Measurements from ENCODE around the gene GTPBP2. TPM values are rescaled to one million over a fixed set of nuclear protein-coding genes. Genes with fewer than 3 reads are reported as not detected.
A peak's percentile ranks its signal among the peaks of the same experiment; 100 is the strongest.

GTPBP2 gene
- total and polyA plus RNA-seq, 8 donors, result 23.6 to 63.0 (median 39.0) TPM

DNA sequence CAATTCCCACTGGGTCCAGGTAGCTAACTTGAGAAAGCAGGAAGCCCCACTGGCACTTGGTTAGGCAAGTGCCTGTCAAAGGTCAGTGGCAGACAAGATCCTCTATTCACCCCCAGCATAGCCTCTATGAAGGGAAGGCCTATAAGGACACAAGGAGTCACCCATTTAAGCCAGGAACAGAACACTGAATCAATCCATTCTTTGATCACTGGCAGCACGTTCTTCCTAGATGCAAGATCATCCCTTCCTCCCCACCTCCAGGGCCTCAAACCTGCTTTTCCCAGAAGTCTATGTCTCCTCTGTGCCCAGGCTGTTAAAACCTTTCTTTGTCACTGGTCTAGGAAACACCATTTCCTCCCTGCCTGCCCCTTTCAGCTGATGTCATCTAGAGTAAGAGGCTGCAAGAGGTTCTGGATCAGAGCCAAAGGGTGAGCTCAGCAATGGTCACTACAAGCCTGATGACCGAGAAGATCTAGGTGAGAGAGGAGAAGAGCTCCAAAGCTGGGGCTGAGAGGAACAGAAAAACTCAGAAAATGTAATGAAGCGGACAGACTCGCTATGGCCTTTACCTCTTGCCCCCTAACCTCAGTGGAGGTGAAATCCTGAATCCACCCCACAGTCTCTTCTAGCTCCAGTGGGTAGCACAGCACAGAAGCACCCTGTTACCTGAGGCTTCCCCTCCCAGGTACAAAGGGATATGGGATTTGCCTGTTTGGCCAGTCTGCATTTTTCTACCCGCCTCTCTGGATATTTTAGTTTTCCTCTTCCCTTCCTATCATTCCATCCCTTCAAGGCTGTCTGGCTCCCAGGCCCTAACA lies 1.8 kb downstream of the GTPBP2 start:
- H3K4me1 ChIP-seq, result peaks cover 0 to 21% (median 4%) of the 10 kb centered on the region in 3 donors
- peak in 4 of 6 donors; percentile 77 to 88 (median 82) for DNase-seq
- H3K27ac ChIP-seq, result peak overlapping the region; percentile 6 to 97 (median 74)
- ATAC-seq, result peak; percentile 4 to 35 (median 17)
- FAIRE-seq, result no peak
- intact Hi-C loops (cut with DNase I), result no loop called here
- WGBS, 2 donors, result 61 to 66% methylated on average over 5 of the region's 5 CpGs
- no peaks in the 10 kb centered on the region for H3K9me3 ChIP-seq
- no peak for TF ChIP-seq CTCF (IDR thresholded peaks at IDR 0.05)
- peak overlapping the region in 2 of 4 donors; percentile 73 to 97 for H3K4me3 ChIP-seq
- peaks cover 0 to 35% (median 5%) of the 10 kb centered on the region in 3 donors for H3K36me3 ChIP-seq
- no peaks in the 10 kb centered on the region for H3K27me3 ChIP-seq

DNA sequence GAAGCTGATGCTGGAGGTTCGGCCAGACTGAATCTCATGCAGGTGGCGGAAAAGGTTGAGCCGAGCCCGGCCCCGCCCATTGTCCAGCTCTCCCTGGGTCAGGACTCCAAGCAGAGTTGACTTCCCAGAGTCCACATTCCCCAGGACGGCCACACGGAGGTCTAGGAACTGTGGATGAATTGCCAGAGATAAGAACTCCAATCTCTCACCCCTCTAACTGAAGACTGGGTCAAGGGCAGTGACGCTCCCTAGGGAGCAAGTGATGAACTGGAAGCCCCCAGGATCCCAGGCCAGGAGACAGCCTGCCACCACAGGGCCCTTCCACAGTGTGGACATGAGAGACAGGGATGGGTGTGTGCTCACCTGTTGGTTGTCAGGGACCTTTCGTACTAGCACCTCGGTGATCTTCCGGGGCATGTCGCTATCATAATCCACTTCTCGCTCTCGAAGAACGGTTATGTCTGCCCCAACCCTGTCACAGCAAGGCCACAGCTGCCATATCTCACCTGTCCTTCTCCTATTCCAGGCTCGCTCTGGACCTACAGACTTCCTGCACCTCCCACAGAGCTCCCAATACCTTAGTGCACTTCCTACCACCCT lies 3.6 kb downstream of the GTPBP2 start:
- peaks cover 0 to 20% (median 4%) of the 10 kb centered on the region in 3 donors for H3K4me1 ChIP-seq
- WGBS, 2 donors, result 90 to 93% methylated on average over 16 of the region's 16 CpGs
- intact Hi-C loops (cut with DNase I), result no loop called here
- H3K27me3 ChIP-seq, result no peaks in the 10 kb centered on the region
- FAIRE-seq, result no peak
- no peaks in the 10 kb centered on the region for H3K9me3 ChIP-seq
- no peak for ATAC-seq
- TF ChIP-seq CTCF (IDR thresholded peaks at IDR 0.05), result no peak
- H3K36me3 ChIP-seq, result peaks cover 0 to 51% (median 10%) of the 10 kb centered on the region in 3 donors
- DNase-seq, result no peak
- H3K27ac ChIP-seq, result no peak overlapping the region
- H3K4me3 ChIP-seq, result no peak overlapping the region

DNA sequence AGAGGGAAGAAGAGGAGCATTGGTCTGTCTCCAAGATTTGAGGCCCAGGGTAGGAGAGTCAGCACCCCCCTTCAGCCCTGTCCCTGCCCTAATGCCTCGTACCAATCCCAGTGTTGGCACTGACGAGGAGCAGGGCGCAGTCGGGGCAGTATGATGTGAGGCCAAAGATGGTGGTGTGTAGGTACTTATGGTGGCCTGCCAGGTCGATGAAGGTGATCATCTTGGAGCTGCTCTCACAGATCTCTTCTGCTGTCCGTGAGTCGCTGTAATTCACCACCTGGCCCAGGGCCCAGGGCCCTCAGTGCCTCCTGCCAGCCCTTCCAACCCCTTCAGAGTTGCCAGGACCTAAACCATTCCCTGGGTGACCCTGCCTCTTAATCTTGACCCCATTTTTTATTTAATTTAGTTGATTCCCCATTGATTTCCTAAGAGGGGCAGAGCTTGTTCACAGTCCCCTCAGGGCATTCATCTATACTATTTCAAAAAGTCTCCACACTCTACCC lies 4.2 kb downstream of the GTPBP2 start:
- no peak for ATAC-seq
- intact Hi-C loops (cut with DNase I), result no loop called here
- Histone ChIP-seq H3K36me3 (peaks cover 0 to 51% (median 10%) of the 10 kb centered on the region in 3 donors), H3K4me1 (peaks cover 0 to 16% (median 4%) of the 10 kb centered on the region in 3 donors), H3K27me3 (no peaks in the 10 kb centered on the region), H3K9me3 (no peaks in the 10 kb centered on the region), H3K4me3 (no peak overlapping the region), H3K27ac (no peak overlapping the region)
- 86 to 94% methylated on average over 7 of the region's 7 CpGs for WGBS, 2 donors
- TF ChIP-seq CTCF (IDR thresholded peaks at IDR 0.05), result no peak
- no peak for DNase-seq
- no peak for FAIRE-seq

- ATAC-seq (no peak), DNase-seq (peak in 1 of 6 donors; percentile 56)
These were observed 4.9 kb downstream of the GTPBP2 start for GRCh38 chr6:43623880-43624785.

More at GRCh38 chr6:43623880-43624785, 4.9 kb downstream of the GTPBP2 start:
- Histone ChIP-seq H3K36me3 (peaks cover 0 to 51% (median 10%) of the 10 kb centered on the region in 3 donors), H3K27me3 (no peaks in the 10 kb centered on the region), H3K9me3 (no peaks in the 10 kb centered on the region), H3K4me3 (no peak overlapping the region), H3K4me1 (peaks cover 0 to 16% (median 4%) of the 10 kb centered on the region in 3 donors), H3K27ac (no peak overlapping the region)
- no peak for FAIRE-seq
- intact Hi-C loops (cut with DNase I), result no loop called here
- no peak for TF ChIP-seq CTCF (IDR thresholded peaks at IDR 0.05)
- 88% methylated on average over 12 of the region's 12 CpGs for WGBS, 2 donors
